Esophagus squamous epithelium (tissue), 5 donors: Measurements from ENCODE around the gene MAPKAP1. TPM values are rescaled to one million over a fixed set of nuclear protein-coding genes. Genes with fewer than 3 reads are reported as not detected.

Experiments
- DNase-seq: peaks from one replicate; lab custom pipeline; 2025; lab: John Stamatoyannopoulos, UW
- H3K27ac ChIP-seq, 4 donors: fragments of 200-600 bp; sonication (generic); one replicate each; pipeline ENCODE4 v1.5.1; 2016 to 2019; ENCODE audit warnings: mild to moderate bottlenecking in 1 of 4
- H3K27me3 ChIP-seq, 4 donors: fragments of 200-600 bp; sonication (generic); 1 replicate in 3 of 4; 2 replicates in 1 of 4; pipeline versions ENCODE4 v1.5.1 to v1.6.0; 2017 to 2021; ENCODE audit warnings: antibody characterized with exemption in 1 of 4
- H3K36me3 ChIP-seq, 3 donors: fragments of 200-600 bp; sonication (generic); one replicate each; pipeline ENCODE4 v1.5.1; 2016 to 2019
- H3K4me1 ChIP-seq, 3 donors: fragments of 200-600 bp; sonication (generic); one replicate each; pipeline ENCODE4 v1.5.1; 2017 to 2019
- H3K4me3 ChIP-seq, 4 donors: fragments of 200-600 bp; sonication (generic); 1 replicate in 3 of 4; 2 replicates in 1 of 4; pipeline ENCODE4 v1.5.1; 2016 to 2019; ENCODE audit warnings: mild to moderate bottlenecking in 2 of 4, moderate library complexity in 1 of 4
- H3K9me3 ChIP-seq, 3 donors: fragments of 200-600 bp; sonication (generic); one replicate each; pipeline ENCODE4 v1.5.1; 2016 to 2019
- CTCF ChIP-seq, 6 experiments: fragments of 450-650 bp in 4 of 6; fragments of 200-600 bp in 2 of 6; sonication (generic) in 2 of 6; IDR thresholded peaks; one replicate each; pipeline ENCODE4 v1.5.1; 2016 to 2019; ENCODE audit warnings: antibody characterized with exemption in 6 of 6, mild to moderate bottlenecking in 4 of 6, moderate library complexity in 4 of 6
- POLR2A ChIP-seq, 4 donors: fragments of 450-650 bp; IDR thresholded peaks; one replicate each; pipeline ENCODE4 v1.6.1; 2017; ENCODE audit warnings: antibody characterized with exemption in 4 of 4, mild to moderate bottlenecking in 4 of 4, moderate library complexity in 3 of 4
- WGBS, 2 donors: methylation state at CpG; one replicate each; pipeline ENCODE4 v1.1.5; 2018; 5-methylcytosine and 5-hydroxymethylcytosine counted together
- intact Hi-C: fragments of 100-400 bp; cut with DNase I; formaldehyde crosslinking; loops from one replicate; pipeline ENCODE4 v1.15.0; 2022
- total RNA-seq, 4 donors: library from RNA; depleted of rRNA; stranded (reverse); fragments of >200 nt; gene quantifications; one replicate each; pipeline ENCODE4 v1.1.0, GENCODE V29; 2016
- donor health status: DM: yes; HTN: yes; CAD: no.

Gene MAPKAP1
- total RNA-seq, 4 donors from 2014 or later = 59.0 to 87.0 (median 70.9) TPM

GRCh38 chr9:125545845-125546244 is 161.2 kb downstream of the MAPKAP1 start:
- TF ChIP-seq CTCF (IDR thresholded peaks at IDR 0.05) (no peak), POLR2A (IDR thresholded peaks at IDR 0.05) (no peak)
- Histone ChIP-seq H3K27me3 (no peaks in the 10 kb centered on the region), H3K36me3 (no peaks in the 10 kb centered on the region), H3K4me3 (no peak overlapping the region), H3K4me1 (peaks cover 6 to 91% (median 33%) of the 10 kb centered on the region in 3 donors), H3K9me3 (no peaks in the 10 kb centered on the region), H3K27ac (peak overlapping the region in 3 of 4 donors; percentile 62 to 80 (median 76))
- no peak for DNase-seq
- 85 to 95% methylated on average over 13 of the region's 13 CpGs for WGBS, 2 donors
- intact Hi-C loops = no loop called here

GRCh38 chr9:125544988-125545651 is 161.9 kb downstream of the MAPKAP1 start:
- Histone ChIP-seq H3K4me3 (no peak overlapping the region), H3K4me1 (peaks cover 4 to 91% (median 26%) of the 10 kb centered on the region in 3 donors), H3K9me3 (no peaks in the 10 kb centered on the region), H3K36me3 (no peaks in the 10 kb centered on the region), H3K27ac (peak overlapping the region; percentile 49 to 80 (median 69)), H3K27me3 (no peaks in the 10 kb centered on the region)
- TF ChIP-seq POLR2A (IDR thresholded peaks at IDR 0.05) = no peak
- no peak for TF ChIP-seq CTCF (IDR thresholded peaks at IDR 0.05)
- intact Hi-C loops = no loop called here
- 21 to 40% methylated on average over 13 of the region's 13 CpGs for WGBS, 2 donors
- DNase-seq = no peak

- WGBS, 2 donors = 42 to 65% methylated on average over 4 of the region's 4 CpGs
- DNase-seq = no peak
- peak overlapping the region; percentile 49 to 80 (median 69) for H3K27ac ChIP-seq
These were observed 162.5 kb downstream of the MAPKAP1 start for GRCh38 chr9:125544484-125544883.

GRCh38 chr9:125541840-125542243 is 165.2 kb downstream of the MAPKAP1 start:
- Histone ChIP-seq H3K4me1 (peaks cover 18 to 91% (median 34%) of the 10 kb centered on the region in 3 donors), H3K27me3 (no peaks in the 10 kb centered on the region), H3K27ac (no peak overlapping the region), H3K4me3 (no peak overlapping the region), H3K9me3 (no peaks in the 10 kb centered on the region), H3K36me3 (no peaks in the 10 kb centered on the region)
- WGBS, 2 donors = 53 to 71% methylated on average over 12 of the region's 12 CpGs
- intact Hi-C loops = no loop called here
- no peak for TF ChIP-seq POLR2A (IDR thresholded peaks at IDR 0.05)
- no peak for TF ChIP-seq CTCF (IDR thresholded peaks at IDR 0.05)
- DNase-seq = no peak

More at GRCh38 chr9:125544484-125544883, 162.5 kb downstream of the MAPKAP1 start:
- Histone ChIP-seq H3K4me3 (no peak overlapping the region), H3K27me3 (no peaks in the 10 kb centered on the region), H3K4me1 (peaks cover 4 to 91% (median 22%) of the 10 kb centered on the region in 3 donors), H3K9me3 (no peaks in the 10 kb centered on the region), H3K36me3 (no peaks in the 10 kb centered on the region)
- no peak for TF ChIP-seq POLR2A (IDR thresholded peaks at IDR 0.05)
- TF ChIP-seq CTCF (IDR thresholded peaks at IDR 0.05) = no peak
- intact Hi-C loops = no loop called here

GRCh38 chr9:125540497-125540896 is 166.5 kb downstream of the MAPKAP1 start:
- Histone ChIP-seq H3K4me1 (peaks cover 23 to 91% (median 36%) of the 10 kb centered on the region in 3 donors), H3K27ac (peak overlapping the region in 3 of 4 donors; percentile 54 to 68 (median 58)), H3K9me3 (no peaks in the 10 kb centered on the region), H3K4me3 (no peak overlapping the region), H3K27me3 (no peaks in the 10 kb centered on the region), H3K36me3 (no peaks in the 10 kb centered on the region)
- no peak for DNase-seq
- TF ChIP-seq POLR2A (IDR thresholded peaks at IDR 0.05) = no peak
- TF ChIP-seq CTCF (IDR thresholded peaks at IDR 0.05) = no peak
- intact Hi-C loops = no loop called here
- WGBS, 2 donors = 37 to 73% methylated on average over 3 of the region's 3 CpGs
